GM12878 (cell line): ENCODE results near the gene CCHCR1. TPM values are rescaled to one million over a fixed set of nuclear protein-coding genes. Genes with fewer than 3 reads are reported as not detected.
"Not testable (repeated sequence)": the region's sequence is repeated elsewhere in the genome, so short reads cannot be mapped to it uniquely, and the experiment has no call there.

Experiments used
- ATAC-seq: fragments of 200-7000 bp; cut with Tn5 transposase; 3 replicates; pipeline ENCODE4 v1.9.1; 2020; ENCODE audit warnings: mild to moderate bottlenecking, moderate library complexity
- BruUV-seq: library from RNA; stranded (reverse); fragments of 400-500 nt; replicated peaks from 2 replicates; lab custom pipeline; 2021; lab: Mats Ljungman, UMichigan
- CTCF ChIA-PET: fragments of 300-600 bp; sonication (Branson Sonifier 250); formaldehyde crosslinking; extraction: SDS; loops from one replicate; lab custom pipeline; 2021; ENCODE audit warnings: inconsistent platforms; lab: Yijun Ruan, JAX
- POLR2A ChIA-PET: fragments of 350-600 bp; formaldehyde crosslinking; extraction: SDS; loops from one replicate; lab custom pipeline; 2021; ENCODE audit warnings: inconsistent platforms; lab: Charles Lee
- RAD21 ChIA-PET: fragments of 300-600 bp; sonication (Branson Sonifier 250); formaldehyde crosslinking; loops from one replicate; lab custom pipeline; 2023; ENCODE audit warnings: antibody characterized with exemption; ENCODE audit not compliant: unreplicated experiment; lab: Charles Lee
- SMC1A ChIA-PET: fragments of 300-600 bp; sonication (Branson Sonifier 250); formaldehyde crosslinking; loops from one replicate; lab custom pipeline; 2023; ENCODE audit not compliant: unreplicated experiment, uncharacterized antibody; lab: Charles Lee
- DNase-seq: peaks from one replicate; pipeline ENCODE4 v3.0.0-alpha.2; 2011; ENCODE audit warnings: low read depth, low spot score
- FAIRE-seq: peaks from 3 replicates; lab custom pipeline; 2011; peaks lifted over from hg19 to GRCh38; lab: Jason Lieb, UNC
- H2AFZ ChIP-seq: 2 replicates; pipeline ENCODE4 v1.6.0; 2011; ENCODE audit warnings: low read depth, low read length, control low read depth; ENCODE audit not compliant: control insufficient read depth
- H3K27ac ChIP-seq: 2 replicates; pipeline ENCODE4 v1.5.1; 2011; ENCODE audit warnings: control low read depth; ENCODE audit not compliant: control insufficient read depth, insufficient read depth
- H3K27me3 ChIP-seq, 2 experiments: replicated peaks in 1 of 2; 2 replicates each; pipeline versions ENCODE4 v1.6.0 to v1.6.1; 2011; ENCODE audit warnings: low read length in 1 of 2; ENCODE audit not compliant: control insufficient read depth in 2 of 2, insufficient read depth in 2 of 2
- H3K36me3 ChIP-seq, 2 experiments: 2 replicates each; pipeline ENCODE4 v1.5.1; 2011; ENCODE audit warnings: low read length in 1 of 2; ENCODE audit not compliant: control insufficient read depth in 2 of 2, insufficient read depth in 2 of 2
- H3K4me1 ChIP-seq: 2 replicates; pipeline ENCODE4 v1.6.1; 2011; ENCODE audit warnings: mild to moderate bottlenecking, low read length, moderate library complexity, mixed read lengths; ENCODE audit not compliant: control insufficient read depth, insufficient read depth
- H3K4me2 ChIP-seq: 2 replicates; pipeline ENCODE4 v1.6.0; 2011; ENCODE audit warnings: control low read depth; ENCODE audit not compliant: control insufficient read depth, insufficient read depth
- H3K4me3 ChIP-seq: fragments of 200-600 bp; sonication (generic); 2 replicates; pipeline ENCODE4 v1.5.1; 2016
- H3K79me2 ChIP-seq: 2 replicates; pipeline ENCODE4 v1.6.0; 2011; ENCODE audit warnings: low read length; ENCODE audit not compliant: control insufficient read depth, insufficient read depth
- H3K9ac ChIP-seq: 2 replicates; pipeline ENCODE4 v1.8.0; 2011; ENCODE audit warnings: low read length, control low read depth, mixed read lengths; ENCODE audit not compliant: control insufficient read depth, insufficient read depth
- H3K9me3 ChIP-seq: replicated peaks from 3 replicates; pipeline ENCODE4 v1.5.1; 2011; ENCODE audit warnings: mild to moderate bottlenecking, low read length; ENCODE audit not compliant: control insufficient read depth, insufficient read depth
- H4K20me1 ChIP-seq: 2 replicates; pipeline ENCODE4 v1.6.0; 2011; ENCODE audit not compliant: control insufficient read depth, insufficient read depth
- NFYB ChIP-seq: IDR thresholded peaks from 2 replicates; pipeline ENCODE4 v1.6.1; 2011; ENCODE audit warnings: low read depth, mild to moderate bottlenecking, low read length, improper control_type of control experiment, moderate library complexity; ENCODE audit not compliant: insufficient read depth
- WGBS: methylation state at CpG from one replicate; pipeline ENCODE4 v1.1.6; 2016; ENCODE audit warnings: low lambda C conversion rate; ENCODE audit not compliant: insufficient replicate concordance, insufficient coverage; ENCODE audit errors: missing lambda C conversion rate; 5-methylcytosine and 5-hydroxymethylcytosine counted together
- in situ Hi-C: fragments of 300-500 bp; cut with MboI; formaldehyde crosslinking; loops from 9 replicates; pipeline ENCODE4 v1.14.3; 2018; ENCODE audit warnings: mixed read lengths
- intact Hi-C: fragments of 100-400 bp; cut with micrococcal nuclease; formaldehyde crosslinking; loops from one replicate; pipeline ENCODE4 v1.14.2; 2022; ENCODE audit not compliant: unreplicated experiment
- polyA plus RNA-seq, 11 experiments: library from polyadenylated mRNA; depleted of rRNA in 4 of 11; unstranded in 6 of 11; stranded (reverse) in 5 of 11; fragments of >200 nt; fragmentation: Nextera tagmentation in 4 of 11; fragmentation: Illumina TruSeq in 1 of 11; extraction: Ambion mirVana in 4 of 11; extraction: Trizol in 1 of 11; gene quantifications; 1 replicate in 1 of 11; 2 replicates in 10 of 11; pipeline versions ENCODE4 v1.2.1 to v1.2.3, GENCODE V29; 2011 to 2016; ENCODE audit warnings: inconsistent platforms in 2 of 11, missing spikeins in 2 of 11, low read depth in 1 of 11
- total RNA-seq, 4 experiments: library from RNA; depleted of rRNA in 3 of 4; stranded (reverse); fragments of >200 nt in 3 of 4; fragmentation: Illumina TruSeq in 1 of 4; extraction: Trizol in 1 of 4; gene quantifications; 2 replicates each; pipeline versions ENCODE4 v1.2.1 to v1.2.3, GENCODE V29; 2013 to 2021

The CCHCR1 gene
- total and polyA plus RNA-seq, 10 of the 15 experiments (the other 5 are each of a cell fraction or from before 2014, with no cell fraction given) = 1.0 to 35.2 (median 24.7) TPM

GRCh38 chr6:31196251-31197022 is 38.8 kb upstream of the CCHCR1 start:
- in situ Hi-C loops = loop anchor here (5.0 kb wide), 2 partner anchors 71 to 171 kb away; no protein-coding TSS in a partner anchor
- H3K27me3 ChIP-seq, BruUV-seq, H4K20me1 ChIP-seq, H3K4me1 ChIP-seq, DNase-seq, H3K9me3 ChIP-seq, H3K36me3 ChIP-seq, FAIRE-seq, ATAC-seq, H3K9ac ChIP-seq: not testable (repeated sequence)
- CTCF ChIA-PET = interaction anchor here (0.7 to 14.6 kb wide), 29 partner anchors 10 to 204 kb away, joined by 3 to 326 read pairs (median 3); partner anchors contain the start of gene PSORS1C2
- H3K4me2 ChIP-seq = peak overlapping the region; percentile 65; the same call in 1 of the 2 replicates
- peak; percentile 45; the same call in 1 of the 2 replicates for TF ChIP-seq NFYB
- H3K27ac ChIP-seq = peak overlapping the region; percentile 97
- 59% methylated on average over 25 of the region's 25 CpGs for WGBS
- SMC1A ChIA-PET = interaction anchor here (0.6 to 2.8 kb wide), 16 partner anchors 12 to 201 kb away, joined by 3 to 35 read pairs (median 4); partner anchors contain the start of gene PSORS1C2
- H2AFZ ChIP-seq = peak overlapping the region; percentile 29; the same call in 1 of the 2 replicates
- H3K4me3 ChIP-seq = peak overlapping the region; percentile 43; the same call in 1 of the 2 replicates
- H3K79me2 ChIP-seq = peaks cover 27% of the 10 kb centered on the region
- POLR2A ChIA-PET = interaction anchor here (0.6 to 2.2 kb wide), 5 partner anchors 36 to 410 kb away, joined by 4 to 9 read pairs (median 5); no protein-coding TSS in a partner anchor
- intact Hi-C loops = loop anchor here (1.0 to 2.0 kb wide), 2 partner anchors 76 to 171 kb away; partner anchors contain the start of gene HLA-C
- RAD21 ChIA-PET = interaction anchor here (0.6 to 5.4 kb wide), 10 partner anchors 31 to 314 kb away, joined by 3 to 84 read pairs (median 4); partner anchors contain the start of gene CCHCR1

GRCh38 chr6:31195308-31195979 is 37.8 kb upstream of the CCHCR1 start:
- POLR2A ChIA-PET = interaction anchor here (1.6 to 2.2 kb wide), 3 partner anchors 35 to 78 kb away, joined by 5 to 9 read pairs (median 5); no protein-coding TSS in a partner anchor
- 96% methylated on average over 31 of the region's 41 CpGs for WGBS

More at GRCh38 chr6:31195308-31195979, 37.8 kb upstream of the CCHCR1 start:
- intact Hi-C loops, DNase-seq, BruUV-seq, H3K27me3 ChIP-seq, H3K4me3 ChIP-seq, H3K36me3 ChIP-seq, H3K27ac ChIP-seq, H2AFZ ChIP-seq, H3K4me2 ChIP-seq, FAIRE-seq, ATAC-seq, H3K4me1 ChIP-seq, H3K9me3 ChIP-seq, H4K20me1 ChIP-seq, H3K9ac ChIP-seq: not testable (repeated sequence)
- RAD21 ChIA-PET = interaction anchor here (1.3 to 5.4 kb wide), 4 partner anchors 58 to 171 kb away, joined by 4 to 84 read pairs (median 6); no protein-coding TSS in a partner anchor
- SMC1A ChIA-PET = interaction anchor here (0.9 to 2.8 kb wide), 7 partner anchors 11 to 202 kb away, joined by 3 to 35 read pairs (median 3); partner anchors contain the start of gene PSORS1C2
- peaks cover 23% of the 10 kb centered on the region for H3K79me2 ChIP-seq
- in situ Hi-C loops = loop anchor here (5.0 kb wide), 2 partner anchors 72 to 172 kb away; no protein-coding TSS in a partner anchor
- CTCF ChIA-PET = interaction anchor here (1.0 to 14.6 kb wide), 9 partner anchors 36 to 172 kb away, joined by 3 to 326 read pairs (median 6); partner anchors contain the start of genes PSORS1C2 and TCF19
